Rectal smooth muscle tissue (tissue), 1 donor: ENCODE data around the gene LOXL4.

ENCODE experiments used
- H3K27ac ChIP-seq: one replicate; pipeline ENCODE4 v1.7.0; 2013; ENCODE audit warnings: low read depth, low read length, inconsistent platforms
- H3K27me3 ChIP-seq: one replicate; pipeline ENCODE4 v1.7.0; 2013; ENCODE audit warnings: low read length; ENCODE audit not compliant: control insufficient read depth, insufficient read depth
- H3K36me3 ChIP-seq: one replicate; pipeline ENCODE4 v1.7.0; 2013; ENCODE audit warnings: low read length; ENCODE audit not compliant: control insufficient read depth, insufficient read depth
- H3K4me1 ChIP-seq: one replicate; pipeline ENCODE4 v1.7.0; 2013; ENCODE audit warnings: low read length; ENCODE audit not compliant: control insufficient read depth, insufficient read depth
- H3K4me3 ChIP-seq: one replicate; pipeline ENCODE4 v1.7.0; 2013; ENCODE audit warnings: low read length
- H3K9ac ChIP-seq: one replicate; pipeline ENCODE4 v1.7.0; 2013; ENCODE audit warnings: low read length

Gene LOXL4

DNA sequence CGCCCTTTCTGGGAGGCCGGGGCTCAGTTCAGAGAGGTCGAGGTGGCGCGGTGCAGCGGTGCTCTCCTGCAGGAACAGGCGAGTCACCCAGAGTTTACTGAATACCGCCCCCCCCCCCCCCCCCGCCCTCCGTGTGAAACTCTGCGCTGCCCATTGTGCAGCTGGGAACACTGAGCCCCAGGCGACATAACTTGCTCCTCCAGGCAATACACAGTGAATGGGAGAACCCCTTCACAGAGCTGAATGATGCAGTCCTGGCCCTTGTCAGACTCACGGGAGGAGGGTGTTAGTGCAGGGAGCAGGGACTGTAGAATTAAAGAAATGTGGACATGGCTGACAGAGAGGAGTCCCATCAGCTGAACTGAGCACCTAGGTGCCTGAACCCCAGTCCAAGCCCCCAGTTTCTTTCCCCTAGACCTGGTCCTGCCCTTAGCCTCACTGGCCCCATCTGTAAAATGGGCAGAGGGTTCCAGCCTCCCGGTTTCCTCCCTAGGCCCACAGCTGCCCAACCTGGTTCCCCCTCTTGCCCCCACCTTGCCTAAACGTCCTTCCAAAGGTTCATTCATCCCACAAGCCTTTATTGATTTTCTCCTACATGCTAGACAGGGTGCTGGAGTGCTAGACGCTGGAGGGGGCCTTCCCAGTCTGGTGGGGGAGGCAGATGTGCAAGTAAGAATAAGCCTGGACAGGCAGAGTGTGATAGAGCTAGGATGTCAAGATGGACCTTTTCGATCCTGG is 869 bp upstream of the LOXL4 start:
- Histone ChIP-seq H3K36me3 (no peaks in the 10 kb centered on the region), H3K4me3 (peak overlapping the region; percentile 56), H3K4me1 (peaks cover 21% of the 10 kb centered on the region), H3K27ac (peak overlapping the region; percentile 64), H3K27me3 (no peaks in the 10 kb centered on the region), H3K9ac (no peak overlapping the region)

DNA sequence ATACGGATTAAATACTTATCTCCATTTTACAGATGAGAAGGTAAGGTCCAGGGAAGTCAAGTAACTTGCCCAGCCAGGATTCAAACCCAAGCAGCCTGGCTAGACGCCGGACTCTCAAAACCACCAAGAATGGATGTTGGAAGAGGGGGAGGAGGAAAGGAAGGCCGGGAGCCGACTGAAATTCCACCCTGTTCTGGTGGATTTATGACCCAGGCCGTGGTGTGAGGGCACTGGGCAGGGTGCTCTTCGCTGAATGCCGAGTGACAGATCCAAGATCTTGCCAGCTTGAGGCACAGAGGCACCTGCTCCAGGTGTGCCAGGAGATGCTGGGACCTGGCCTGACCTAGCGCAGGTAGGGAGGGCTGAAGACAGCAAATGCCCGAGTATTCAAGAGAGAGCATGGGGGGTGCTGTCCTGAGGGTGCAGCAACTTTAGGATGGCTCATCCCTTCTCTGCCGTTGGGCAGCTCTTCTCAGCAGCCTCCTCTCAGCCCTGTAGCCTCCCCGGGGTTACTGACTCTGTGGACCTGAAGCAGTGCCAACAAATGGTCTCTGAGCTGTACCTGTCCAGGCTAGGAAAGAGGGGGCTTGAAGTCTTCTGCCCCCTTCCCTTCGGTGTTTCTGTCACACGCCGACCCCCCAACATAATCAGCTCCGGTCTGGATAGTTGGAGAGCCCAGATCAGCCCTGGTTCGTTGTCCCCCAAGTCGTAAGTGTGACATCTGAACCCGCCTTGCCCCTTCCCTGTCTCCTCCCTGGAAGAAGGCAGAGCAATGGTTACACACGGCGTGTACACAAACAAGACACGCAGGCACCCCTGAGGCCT is 713 bp downstream of the LOXL4 start:
- no peaks in the 10 kb centered on the region for H3K36me3 ChIP-seq
- peaks cover 21% of the 10 kb centered on the region for H3K4me1 ChIP-seq
- peak overlapping the region; percentile 74 for H3K27ac ChIP-seq
- no peak overlapping the region for H3K9ac ChIP-seq
- H3K27me3 ChIP-seq = no peaks in the 10 kb centered on the region
- H3K4me3 ChIP-seq = peak overlapping the region; percentile 62

GRCh38 chr10:98266647-98267046 is 1.3 kb downstream of the LOXL4 start:
- H3K4me1 ChIP-seq = peaks cover 21% of the 10 kb centered on the region

DNA sequence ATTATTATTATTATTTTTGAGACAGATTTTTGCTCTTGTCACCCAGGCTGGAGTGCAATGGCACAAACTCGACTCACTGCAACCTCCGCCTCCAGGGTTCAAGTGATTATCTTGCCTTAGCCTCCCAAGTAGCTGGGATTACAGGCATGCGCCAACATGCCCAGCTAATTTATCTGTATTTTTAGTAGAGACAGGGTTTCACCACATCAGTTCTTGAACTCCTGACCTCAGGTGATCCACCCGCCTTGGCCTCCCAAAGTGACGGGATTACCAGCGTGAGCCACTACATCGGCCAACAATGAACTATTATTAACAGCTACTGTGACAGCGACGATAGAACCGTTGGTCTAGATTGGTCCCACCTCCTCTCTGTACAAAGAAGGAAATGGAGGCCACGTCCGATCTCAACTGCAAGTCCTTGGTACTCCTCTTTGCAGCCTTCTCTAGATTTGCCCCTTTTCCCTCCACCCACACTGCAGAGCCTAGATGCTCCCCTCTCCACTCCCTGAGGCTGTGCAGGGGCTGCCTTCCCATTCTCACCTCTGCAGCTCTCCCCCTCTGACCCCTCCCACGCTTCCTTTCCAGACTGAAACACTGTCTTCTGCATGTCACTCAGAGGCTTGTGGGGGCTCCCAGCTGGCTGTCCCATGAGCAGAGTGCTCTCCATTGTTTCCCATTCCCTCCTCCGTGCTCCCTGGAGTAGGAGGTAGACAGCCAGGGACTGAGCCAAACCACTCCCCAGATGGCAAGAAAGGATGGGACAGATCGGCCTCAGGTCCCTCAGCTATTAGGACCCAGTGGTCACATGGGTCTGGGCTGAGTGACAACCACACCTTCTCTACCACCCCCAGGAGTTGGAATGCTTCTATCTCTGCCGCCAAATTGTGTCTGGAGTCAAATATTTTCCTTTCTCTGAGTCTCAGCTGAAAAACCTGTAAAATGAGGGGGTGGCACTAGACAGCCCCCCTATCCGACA is 2.3 kb downstream of the LOXL4 start:
- Histone ChIP-seq H3K27ac (no peak overlapping the region), H3K4me1 (peaks cover 21% of the 10 kb centered on the region), H3K4me3 (no peak overlapping the region), H3K9ac (no peak overlapping the region), H3K36me3 (no peaks in the 10 kb centered on the region), H3K27me3 (no peaks in the 10 kb centered on the region)

More at GRCh38 chr10:98266647-98267046, 1.3 kb downstream of the LOXL4 start:
- no peak overlapping the region for H3K9ac ChIP-seq
- H3K4me3 ChIP-seq = no peak overlapping the region
- no peaks in the 10 kb centered on the region for H3K36me3 ChIP-seq
- no peak overlapping the region for H3K27ac ChIP-seq
- H3K27me3 ChIP-seq = no peaks in the 10 kb centered on the region

- Histone ChIP-seq H3K27ac (no peak overlapping the region), H3K4me1 (peaks cover 16% of the 10 kb centered on the region), H3K4me3 (no peak overlapping the region), H3K36me3 (no peaks in the 10 kb centered on the region), H3K9ac (no peak overlapping the region), H3K27me3 (no peaks in the 10 kb centered on the region)
These were observed 3.5 kb downstream of the LOXL4 start for GRCh38 chr10:98264378-98265065.

- Histone ChIP-seq H3K4me1 (peaks cover 8% of the 10 kb centered on the region), H3K4me3 (no peak overlapping the region), H3K36me3 (no peaks in the 10 kb centered on the region), H3K27ac (no peak overlapping the region), H3K27me3 (no peaks in the 10 kb centered on the region), H3K9ac (no peak overlapping the region)
These were observed 4.9 kb downstream of the LOXL4 start for GRCh38 chr10:98263088-98263487.

GRCh38 chr10:98262571-98262970 is 5.4 kb downstream of the LOXL4 start:
- Histone ChIP-seq H3K36me3 (no peaks in the 10 kb centered on the region), H3K9ac (no peak overlapping the region), H3K4me1 (peaks cover 8% of the 10 kb centered on the region), H3K27me3 (no peaks in the 10 kb centered on the region), H3K4me3 (no peak overlapping the region), H3K27ac (no peak overlapping the region)

DNA sequence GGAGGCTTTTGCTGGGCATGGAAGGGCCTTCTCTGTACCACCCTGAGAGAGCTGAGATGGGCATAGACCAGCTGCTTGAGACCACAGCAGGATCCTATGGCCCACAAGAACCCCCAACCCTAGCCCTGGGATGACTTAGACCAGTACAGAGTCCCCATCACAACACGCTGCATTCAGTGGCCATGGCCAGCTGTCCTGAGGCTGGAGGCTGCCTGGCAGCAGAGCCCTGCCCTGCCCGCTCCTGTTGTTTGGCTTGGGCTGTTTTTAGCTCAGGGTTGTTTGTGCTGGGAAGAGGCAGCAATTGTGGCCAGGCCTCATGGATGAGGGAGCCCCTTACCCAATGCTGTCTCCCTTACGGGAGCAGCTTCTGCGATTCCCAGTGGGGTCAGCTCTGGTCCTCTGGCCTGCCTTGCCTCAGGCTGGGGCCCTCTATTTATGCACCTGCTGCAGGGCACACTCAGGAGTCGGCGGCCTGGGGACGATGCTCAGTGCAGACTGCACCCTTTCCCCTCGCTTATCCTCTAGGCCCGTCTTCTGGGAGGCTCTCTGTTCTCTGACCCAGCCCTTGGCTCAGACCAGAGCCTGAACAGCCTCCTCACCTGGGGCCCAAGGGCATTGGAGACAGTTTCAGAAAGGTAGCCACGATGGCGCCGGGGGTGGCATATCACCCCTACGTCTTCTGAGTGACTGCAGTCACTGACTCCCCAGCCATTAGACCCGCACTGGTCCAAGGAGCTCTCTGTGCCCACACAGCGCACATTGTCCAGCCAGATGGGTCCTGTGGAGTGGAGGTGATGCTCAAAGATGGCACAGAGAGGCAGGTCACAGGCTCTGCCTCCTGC is 6.3 kb downstream of the LOXL4 start:
- peaks cover 5% of the 10 kb centered on the region for H3K4me1 ChIP-seq
- no peak overlapping the region for H3K4me3 ChIP-seq
- H3K9ac ChIP-seq = no peak overlapping the region
- no peaks in the 10 kb centered on the region for H3K27me3 ChIP-seq
- H3K36me3 ChIP-seq = no peaks in the 10 kb centered on the region
- no peak overlapping the region for H3K27ac ChIP-seq

GRCh38 chr10:98260752-98261151 is 7.2 kb downstream of the LOXL4 start:
- Histone ChIP-seq H3K27ac (no peak overlapping the region), H3K36me3 (no peaks in the 10 kb centered on the region), H3K9ac (no peak overlapping the region), H3K4me1 (no peaks in the 10 kb centered on the region), H3K27me3 (no peaks in the 10 kb centered on the region), H3K4me3 (no peak overlapping the region)

- H3K36me3 ChIP-seq = no peaks in the 10 kb centered on the region
- no peak overlapping the region for H3K4me3 ChIP-seq
- no peak overlapping the region for H3K27ac ChIP-seq
- H3K27me3 ChIP-seq = no peaks in the 10 kb centered on the region
- no peaks in the 10 kb centered on the region for H3K4me1 ChIP-seq
- H3K9ac ChIP-seq = no peak overlapping the region
These were observed 7.6 kb downstream of the LOXL4 start for GRCh38 chr10:98260350-98260749.
